NOMO-1 treated with DMSO at 0.1 percent for 48 hours (cell line): ENCODE measurements around the gene DGKB.

ENCODE experiments used
- DNase-seq: peaks from one replicate; lab custom pipeline; 2025; ENCODE audit not compliant: unreplicated experiment; lab: John Stamatoyannopoulos, UW

Gene DGKB

GRCh38 chr7:14233076-14233867, 669.3 kb downstream of the DGKB start:
- no peak for DNase-seq

GRCh38 chr7:14229047-14229446, 673.5 kb downstream of the DGKB start:
- DNase-seq, result no peak

- DNase-seq, result no peak
These were observed 674.2 kb downstream of the DGKB start for GRCh38 chr7:14228341-14228740.

GRCh38 chr7:14226126-14226525, 676.4 kb downstream of the DGKB start:
- DNase-seq, result no peak

- no peak for DNase-seq
These were observed 683.4 kb downstream of the DGKB start for GRCh38 chr7:14219125-14219524.

GRCh38 chr7:14218338-14218737, 684.2 kb downstream of the DGKB start:
- DNase-seq, result no peak

- no peak for DNase-seq
These were observed 692.6 kb downstream of the DGKB start for GRCh38 chr7:14209896-14210484.

- DNase-seq, result no peak
These were observed 694.8 kb downstream of the DGKB start for GRCh38 chr7:14207711-14208110.

- no peak for DNase-seq
These were observed 695.4 kb downstream of the DGKB start for GRCh38 chr7:14207138-14207537.

GRCh38 chr7:14206121-14206520, 696.4 kb downstream of the DGKB start:
- DNase-seq, result no peak

- no peak for DNase-seq
These were observed 701.2 kb downstream of the DGKB start for GRCh38 chr7:14201353-14201752.

GRCh38 chr7:14199336-14199735, 703.2 kb downstream of the DGKB start:
- no peak for DNase-seq

- DNase-seq, result no peak
These were observed 705.3 kb downstream of the DGKB start for GRCh38 chr7:14197280-14197679.

- DNase-seq, result no peak
These were observed 706.0 kb downstream of the DGKB start for GRCh38 chr7:14196555-14196954.

GRCh38 chr7:14195871-14196270, 706.7 kb downstream of the DGKB start:
- DNase-seq, result no peak

GRCh38 chr7:14195079-14195478, 707.5 kb downstream of the DGKB start:
- no peak for DNase-seq

GRCh38 chr7:14191686-14192098, 710.9 kb downstream of the DGKB start:
- DNase-seq, result no peak

- no peak for DNase-seq
These were observed 718.2 kb downstream of the DGKB start for GRCh38 chr7:14184292-14184864.

- no peak for DNase-seq
These were observed 722.8 kb downstream of the DGKB start for GRCh38 chr7:14179781-14180180.

- no peak for DNase-seq
These were observed 724.7 kb downstream of the DGKB start for GRCh38 chr7:14177876-14178275.

- DNase-seq, result no peak
These were observed 731.7 kb downstream of the DGKB start for GRCh38 chr7:14170872-14171271.

- DNase-seq, result no peak
These were observed 744.4 kb downstream of the DGKB start for GRCh38 chr7:14158111-14158510.
